Rectal smooth muscle tissue (tissue), 1 donor: ENCODE results near the gene PRPSAP1.

Experiments
- H3K27ac ChIP-seq: one replicate; pipeline ENCODE4 v1.7.0; 2013; ENCODE audit warnings: low read depth, low read length, inconsistent platforms
- H3K27me3 ChIP-seq: one replicate; pipeline ENCODE4 v1.7.0; 2013; ENCODE audit warnings: low read length; ENCODE audit not compliant: control insufficient read depth, insufficient read depth
- H3K36me3 ChIP-seq: one replicate; pipeline ENCODE4 v1.7.0; 2013; ENCODE audit warnings: low read length; ENCODE audit not compliant: control insufficient read depth, insufficient read depth
- H3K4me1 ChIP-seq: one replicate; pipeline ENCODE4 v1.7.0; 2013; ENCODE audit warnings: low read length; ENCODE audit not compliant: control insufficient read depth, insufficient read depth
- H3K4me3 ChIP-seq: one replicate; pipeline ENCODE4 v1.7.0; 2013; ENCODE audit warnings: low read length
- H3K9ac ChIP-seq: one replicate; pipeline ENCODE4 v1.7.0; 2013; ENCODE audit warnings: low read length

Gene PRPSAP1

GRCh38 chr17:76343106-76343505 is 10.6 kb downstream of the PRPSAP1 start:
- Histone ChIP-seq H3K27ac (no peak overlapping the region), H3K4me3 (no peak overlapping the region), H3K9ac (no peak overlapping the region), H3K27me3 (no peaks in the 10 kb centered on the region), H3K4me1 (no peaks in the 10 kb centered on the region), H3K36me3 (peaks cover 14% of the 10 kb centered on the region)

DNA sequence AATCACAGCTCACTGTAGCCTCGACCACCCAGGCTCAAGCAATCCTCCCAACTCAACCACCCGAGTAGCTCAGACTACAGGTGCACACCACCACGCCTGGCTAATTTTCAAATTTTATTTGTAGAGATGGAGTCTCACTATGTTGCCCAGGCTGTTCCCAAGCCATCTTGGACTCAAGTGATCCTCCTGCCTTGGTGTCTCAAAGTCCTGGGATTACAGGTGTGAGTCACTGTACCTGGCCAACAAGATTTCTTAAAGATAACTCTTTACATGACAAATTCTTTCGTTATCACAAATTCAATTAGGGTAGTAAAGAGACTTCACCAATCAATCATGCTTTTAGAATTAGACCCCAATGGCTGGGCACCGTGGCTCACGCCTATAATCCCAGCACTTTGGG is 12.4 kb downstream of the PRPSAP1 start:
- no peak overlapping the region for H3K9ac ChIP-seq
- H3K27ac ChIP-seq, result no peak overlapping the region
- no peak overlapping the region for H3K4me3 ChIP-seq
- H3K27me3 ChIP-seq, result no peaks in the 10 kb centered on the region
- peaks cover 7% of the 10 kb centered on the region for H3K36me3 ChIP-seq
- H3K4me1 ChIP-seq, result no peaks in the 10 kb centered on the region

GRCh38 chr17:76337413-76337777 is 16.3 kb downstream of the PRPSAP1 start:
- no peaks in the 10 kb centered on the region for H3K4me1 ChIP-seq
- H3K36me3 ChIP-seq, result no peaks in the 10 kb centered on the region
- no peaks in the 10 kb centered on the region for H3K27me3 ChIP-seq
- no peak overlapping the region for H3K9ac ChIP-seq
- no peak overlapping the region for H3K4me3 ChIP-seq
- H3K27ac ChIP-seq, result no peak overlapping the region

DNA sequence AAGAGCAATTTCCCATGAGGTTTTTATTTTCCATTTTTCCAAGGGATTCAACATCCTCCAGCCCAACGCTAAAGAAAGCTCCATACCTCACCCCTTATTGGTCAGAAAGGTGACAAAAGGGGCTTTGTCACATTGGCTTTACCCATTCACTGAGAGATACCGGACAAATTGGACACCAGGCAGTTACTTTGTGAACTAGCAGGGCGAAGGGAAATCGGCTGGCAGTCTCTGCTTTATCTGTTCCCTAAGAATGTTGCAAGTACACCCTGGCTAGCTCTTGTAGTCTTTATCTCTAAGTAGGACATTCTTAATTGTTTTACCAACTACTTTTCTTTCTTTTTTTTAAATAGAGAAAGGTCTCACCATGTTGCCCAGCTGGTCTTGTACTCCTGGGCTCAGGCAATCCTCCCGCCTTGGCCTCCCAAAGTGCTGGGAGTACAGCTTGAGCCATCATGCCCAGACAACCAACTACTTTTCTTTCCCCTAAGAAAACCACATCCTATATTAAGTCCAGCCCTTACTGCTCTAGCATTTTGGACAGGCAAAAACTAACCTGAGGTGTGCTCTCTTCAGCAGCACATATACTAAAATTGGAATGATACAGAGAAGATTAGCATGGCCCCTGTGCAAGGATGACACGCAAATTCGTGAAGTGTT is 16.8 kb downstream of the PRPSAP1 start:
- Histone ChIP-seq H3K4me3 (no peak overlapping the region), H3K36me3 (no peaks in the 10 kb centered on the region), H3K9ac (no peak overlapping the region), H3K4me1 (no peaks in the 10 kb centered on the region), H3K27ac (no peak overlapping the region), H3K27me3 (no peaks in the 10 kb centered on the region)

GRCh38 chr17:76335716-76336381 is 17.9 kb downstream of the PRPSAP1 start:
- Histone ChIP-seq H3K27me3 (no peaks in the 10 kb centered on the region), H3K36me3 (no peaks in the 10 kb centered on the region), H3K4me3 (no peak overlapping the region), H3K9ac (no peak overlapping the region), H3K4me1 (no peaks in the 10 kb centered on the region), H3K27ac (no peak overlapping the region)

GRCh38 chr17:76333673-76334505 is 19.8 kb downstream of the PRPSAP1 start:
- Histone ChIP-seq H3K27ac (no peak overlapping the region), H3K9ac (no peak overlapping the region), H3K36me3 (peaks cover 4% of the 10 kb centered on the region), H3K27me3 (no peaks in the 10 kb centered on the region), H3K4me3 (no peak overlapping the region), H3K4me1 (no peaks in the 10 kb centered on the region)

GRCh38 chr17:76331083-76331482 is 22.6 kb downstream of the PRPSAP1 start:
- no peak overlapping the region for H3K4me3 ChIP-seq
- H3K9ac ChIP-seq, result no peak overlapping the region
- no peak overlapping the region for H3K27ac ChIP-seq
- H3K4me1 ChIP-seq, result no peaks in the 10 kb centered on the region
- no peaks in the 10 kb centered on the region for H3K27me3 ChIP-seq
- H3K36me3 ChIP-seq, result peaks cover 4% of the 10 kb centered on the region

GRCh38 chr17:76329664-76330063 is 24.1 kb downstream of the PRPSAP1 start:
- H3K4me3 ChIP-seq, result no peak overlapping the region
- peaks cover 4% of the 10 kb centered on the region for H3K36me3 ChIP-seq
- H3K4me1 ChIP-seq, result no peaks in the 10 kb centered on the region
- no peak overlapping the region for H3K9ac ChIP-seq
- H3K27ac ChIP-seq, result no peak overlapping the region
- H3K27me3 ChIP-seq, result no peaks in the 10 kb centered on the region

DNA sequence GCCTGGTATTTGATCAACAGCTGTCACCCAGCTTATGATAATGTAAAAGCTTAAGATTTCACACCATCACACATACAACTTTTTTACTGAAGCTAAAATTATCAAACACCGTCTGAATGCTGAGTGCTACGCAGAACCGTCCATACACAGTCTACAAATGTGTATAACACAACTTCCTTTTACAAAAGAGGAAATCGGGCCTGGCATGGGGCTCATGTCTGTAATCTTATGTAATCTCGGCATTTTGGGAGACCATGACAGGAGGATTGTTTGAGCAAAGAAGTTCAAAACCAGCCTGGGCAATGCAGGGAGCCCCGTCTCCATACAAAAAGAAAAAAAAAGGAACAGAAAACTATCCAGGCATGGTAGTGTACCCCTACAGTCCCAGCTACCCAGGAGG is 26.0 kb downstream of the PRPSAP1 start:
- Histone ChIP-seq H3K4me3 (no peak overlapping the region), H3K36me3 (peaks cover 4% of the 10 kb centered on the region), H3K9ac (no peak overlapping the region), H3K27ac (no peak overlapping the region), H3K4me1 (no peaks in the 10 kb centered on the region), H3K27me3 (no peaks in the 10 kb centered on the region)

- no peaks in the 10 kb centered on the region for H3K27me3 ChIP-seq
Measured at GRCh38 chr17:76326306-76326705, 27.4 kb downstream of the PRPSAP1 start.

DNA sequence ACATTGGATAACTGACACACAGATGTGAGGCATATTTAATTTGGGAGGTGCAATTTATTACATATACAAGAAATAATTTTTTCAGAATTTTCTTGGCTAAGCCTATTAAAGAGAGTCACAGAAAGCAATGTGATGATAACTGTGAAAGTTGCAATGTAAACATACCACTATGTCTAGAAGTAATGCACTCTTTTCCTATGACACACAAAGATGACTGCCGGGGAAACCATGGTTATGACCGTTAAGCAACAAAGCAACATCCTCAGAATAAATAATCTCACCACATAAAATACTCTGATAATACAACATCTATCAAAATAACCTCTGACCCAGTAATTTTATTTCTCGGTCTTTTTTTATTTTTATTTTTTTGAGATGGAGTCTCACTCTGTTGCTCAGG is 35.1 kb downstream of the PRPSAP1 start:
- Histone ChIP-seq H3K27me3 (no peaks in the 10 kb centered on the region), H3K4me1 (no peaks in the 10 kb centered on the region), H3K36me3 (peaks cover 4% of the 10 kb centered on the region), H3K27ac (no peak overlapping the region), H3K4me3 (no peak overlapping the region), H3K9ac (no peak overlapping the region)

More at GRCh38 chr17:76326306-76326705, 27.4 kb downstream of the PRPSAP1 start:
- H3K36me3 ChIP-seq, result peaks cover 4% of the 10 kb centered on the region
- no peaks in the 10 kb centered on the region for H3K4me1 ChIP-seq
- no peak overlapping the region for H3K27ac ChIP-seq
- no peak overlapping the region for H3K4me3 ChIP-seq
- no peak overlapping the region for H3K9ac ChIP-seq

DNA sequence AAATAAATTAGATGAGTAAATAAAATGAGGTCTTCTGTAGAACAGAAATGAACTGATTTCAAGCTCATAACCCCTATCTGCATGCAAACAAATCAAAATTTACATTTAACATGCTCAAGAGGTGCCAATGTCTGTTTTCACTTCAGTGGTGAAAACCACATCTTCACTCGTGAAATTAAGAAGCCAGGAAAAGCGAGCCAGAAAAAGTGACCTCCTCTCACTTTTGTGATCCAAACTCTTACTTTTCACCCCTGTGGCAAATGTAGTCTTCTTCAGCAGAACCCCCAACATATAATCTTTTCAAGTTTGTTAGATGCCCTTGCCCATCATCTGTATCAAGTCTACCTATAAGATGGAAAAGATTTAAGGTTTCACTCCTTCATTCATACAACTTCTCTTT is 36.2 kb downstream of the PRPSAP1 start:
- Histone ChIP-seq H3K4me1 (no peaks in the 10 kb centered on the region), H3K9ac (no peak overlapping the region), H3K27me3 (no peaks in the 10 kb centered on the region), H3K4me3 (no peak overlapping the region), H3K36me3 (peaks cover 8% of the 10 kb centered on the region), H3K27ac (no peak overlapping the region)
